ENCODE measurements around the gene OR2J2.
"Not testable (repeated sequence)": the region's sequence is repeated elsewhere in the genome, so short reads cannot be mapped to it uniquely, and the experiment has no call there.

Gene OR2J2

GRCh38 chr6:29170607-29171006, at the start of gene OR2J2:
OR2J2 (plus strand) TSS chr6:29170907; CDS start chr6:29173636, 2,729 bp downstream.
- DNase-seq: not testable (repeated sequence)

GRCh38 chr6:29129326-29130012, 41.2 kb upstream of the OR2J2 start:
- DNase-seq: no peak

GRCh38 chr6:29130644-29131043, 40.1 kb upstream of the OR2J2 start:
- no peak for DNase-seq

GRCh38 chr6:29131691-29132090, 39.0 kb upstream of the OR2J2 start:
- DNase-seq: no peak

- no peak for DNase-seq
Measured at GRCh38 chr6:29137724-29138123, 33.0 kb upstream of the OR2J2 start.

- DNase-seq: no peak
Measured at GRCh38 chr6:29141606-29142005, 29.1 kb upstream of the OR2J2 start.

- DNase-seq: no peak
Measured at GRCh38 chr6:29142309-29142708, 28.4 kb upstream of the OR2J2 start.

- DNase-seq: no peak
Measured at GRCh38 chr6:29146179-29146578, 24.5 kb upstream of the OR2J2 start.

- DNase-seq: no peak
Measured at GRCh38 chr6:29147074-29147473, 23.6 kb upstream of the OR2J2 start.

- DNase-seq: not testable (repeated sequence)
Measured at GRCh38 chr6:29149444-29149843, 21.3 kb upstream of the OR2J2 start.

GRCh38 chr6:29153083-29153482, 17.6 kb upstream of the OR2J2 start:
- DNase-seq: no peak

GRCh38 chr6:29155182-29155581, 15.5 kb upstream of the OR2J2 start:
- not testable (repeated sequence) for DNase-seq

- DNase-seq: not testable (repeated sequence)
Measured at GRCh38 chr6:29159922-29160321, 10.8 kb upstream of the OR2J2 start.

GRCh38 chr6:29165571-29165970, 5.1 kb upstream of the OR2J2 start:
- DNase-seq: not testable (repeated sequence)

- no peak for DNase-seq
Measured at GRCh38 chr6:29171736-29172135, 1.0 kb downstream of the OR2J2 start.

GRCh38 chr6:29183594-29183993, 12.9 kb downstream of the OR2J2 start:
- DNase-seq: no peak

GRCh38 chr6:29188659-29189058, 18.0 kb downstream of the OR2J2 start:
- DNase-seq: not testable (repeated sequence)

- no peak for DNase-seq
Measured at GRCh38 chr6:29200767-29201662, 30.3 kb downstream of the OR2J2 start.

- no peak for DNase-seq
Measured at GRCh38 chr6:29201966-29202365, 31.3 kb downstream of the OR2J2 start.

- no peak for DNase-seq
Measured at GRCh38 chr6:29211488-29211887, 40.8 kb downstream of the OR2J2 start.

GRCh38 chr6:29216528-29216927, 45.8 kb downstream of the OR2J2 start:
- no peak for DNase-seq

- DNase-seq: not testable (repeated sequence)
Measured at GRCh38 chr6:29217242-29217641, 46.5 kb downstream of the OR2J2 start.

GRCh38 chr6:29218056-29218455, 47.3 kb downstream of the OR2J2 start:
- DNase-seq: not testable (repeated sequence)

Measured in stimulated activated CD4-positive, alpha-beta T cell treated with anti-CD3 and anti-CD28 coated beads, Interleukin-1b, Interleukin-23, amount 100 ng/mL, for 48 hours (primary cell).